Brain microvascular endothelial cell (primary cell): Measurements from ENCODE around the gene PRKAR1B.

Source experiments
- DNase-seq: peaks from one replicate; pipeline ENCODE4 v3.0.0-alpha.2; 2020
- H3K27ac ChIP-seq: fragments of 250-450 bp; sonication (Bioruptor Pico); 2 replicates; pipeline ENCODE4 v1.5.1; 2020; ENCODE audit warnings: mild to moderate bottlenecking, moderate library complexity
- H3K27me3 ChIP-seq: fragments of 250-450 bp; sonication (Bioruptor Pico); replicated peaks from 2 replicates; pipeline ENCODE4 v1.5.1; 2020; ENCODE audit warnings: mild to moderate bottlenecking
- H3K36me3 ChIP-seq: fragments of 250-450 bp; sonication (Bioruptor Pico); replicated peaks from 2 replicates; pipeline ENCODE4 v1.5.1; 2020; ENCODE audit warnings: mild to moderate bottlenecking
- H3K4me3 ChIP-seq: 2 replicates; pipeline ENCODE4 v1.5.1; 2011; ENCODE audit warnings: low read depth, mild to moderate bottlenecking, control low read depth, low read length, moderate library complexity
- in situ Hi-C: cut with HindIII; loops from 2 replicates; pipeline ENCODE4 v1.10.0; 2017; ENCODE audit warnings: low sequenced_read_pairs, low pct_ligation_motif_present
- TF ChIP-seq, protein P1 (sequence below): IDR thresholded peaks from 2 replicates; pipeline ENCODE4 v1.5.1; 2011; ENCODE audit warnings: low read depth, mild to moderate bottlenecking, moderate library complexity, low read length, control low read depth, inconsistent platforms; ENCODE audit errors: missing control alignments

Gene PRKAR1B

GRCh38 chr7:594920-595620 lies 132.0 kb downstream of the PRKAR1B start:
- TF ChIP-seq, protein P1, sequence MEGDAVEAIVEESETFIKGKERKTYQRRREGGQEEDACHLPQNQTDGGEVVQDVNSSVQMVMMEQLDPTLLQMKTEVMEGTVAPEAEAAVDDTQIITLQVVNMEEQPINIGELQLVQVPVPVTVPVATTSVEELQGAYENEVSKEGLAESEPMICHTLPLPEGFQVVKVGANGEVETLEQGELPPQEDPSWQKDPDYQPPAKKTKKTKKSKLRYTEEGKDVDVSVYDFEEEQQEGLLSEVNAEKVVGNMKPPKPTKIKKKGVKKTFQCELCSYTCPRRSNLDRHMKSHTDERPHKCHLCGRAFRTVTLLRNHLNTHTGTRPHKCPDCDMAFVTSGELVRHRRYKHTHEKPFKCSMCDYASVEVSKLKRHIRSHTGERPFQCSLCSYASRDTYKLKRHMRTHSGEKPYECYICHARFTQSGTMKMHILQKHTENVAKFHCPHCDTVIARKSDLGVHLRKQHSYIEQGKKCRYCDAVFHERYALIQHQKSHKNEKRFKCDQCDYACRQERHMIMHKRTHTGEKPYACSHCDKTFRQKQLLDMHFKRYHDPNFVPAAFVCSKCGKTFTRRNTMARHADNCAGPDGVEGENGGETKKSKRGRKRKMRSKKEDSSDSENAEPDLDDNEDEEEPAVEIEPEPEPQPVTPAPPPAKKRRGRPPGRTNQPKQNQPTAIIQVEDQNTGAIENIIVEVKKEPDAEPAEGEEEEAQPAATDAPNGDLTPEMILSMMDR = no peak
- DNase-seq = no peak
- H3K4me3 ChIP-seq = no peak overlapping the region
- H3K27me3 ChIP-seq = no peaks in the 10 kb centered on the region
- in situ Hi-C loops = no loop called here
- H3K27ac ChIP-seq = no peak overlapping the region
- no peaks in the 10 kb centered on the region for H3K36me3 ChIP-seq

DNA sequence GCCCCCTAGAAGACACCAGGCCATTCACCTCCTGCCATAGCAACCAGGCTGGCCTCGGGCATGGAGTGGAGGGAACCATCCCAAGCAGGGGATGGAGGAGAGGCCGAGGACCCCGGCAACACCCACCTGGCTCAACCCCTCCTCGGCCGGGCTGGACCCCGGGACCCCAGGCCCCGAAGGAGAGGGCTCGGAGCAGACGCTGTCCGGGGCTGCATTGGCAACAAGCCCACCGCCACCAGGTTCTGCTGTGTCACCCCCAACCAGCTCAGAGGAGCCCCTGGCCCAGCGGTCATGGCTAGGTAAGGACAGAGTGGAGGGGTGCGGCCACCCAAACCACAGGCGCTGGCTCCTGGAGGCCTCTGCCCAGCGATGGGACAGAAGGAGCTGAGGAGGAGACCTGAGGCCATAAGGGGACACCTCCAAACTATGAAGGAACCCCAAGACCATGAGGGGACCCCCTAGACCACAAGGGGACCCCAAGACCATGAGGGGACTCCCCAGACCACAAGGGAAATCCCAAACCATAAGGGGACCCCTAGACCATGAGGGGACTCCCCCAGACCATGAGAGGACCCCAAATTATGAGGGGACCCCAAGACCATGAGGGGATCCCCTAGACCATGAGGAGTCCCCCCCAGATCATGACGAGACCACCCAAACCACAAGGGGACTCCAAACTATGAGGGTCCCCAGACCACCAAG lies 132.7 kb downstream of the PRKAR1B start:
- in situ Hi-C loops = no loop called here
- Histone ChIP-seq H3K27me3 (no peaks in the 10 kb centered on the region), H3K36me3 (no peaks in the 10 kb centered on the region), H3K4me3 (no peak overlapping the region), H3K27ac (no peak overlapping the region)
- no peak for DNase-seq
- TF ChIP-seq, protein P1 = no peak

GRCh38 chr7:593324-594115 lies 133.6 kb downstream of the PRKAR1B start:
- TF ChIP-seq, protein P1 = no peak
- Histone ChIP-seq H3K27ac (no peak overlapping the region), H3K36me3 (no peaks in the 10 kb centered on the region), H3K27me3 (no peaks in the 10 kb centered on the region), H3K4me3 (no peak overlapping the region)
- in situ Hi-C loops = no loop called here
- DNase-seq = no peak

DNA sequence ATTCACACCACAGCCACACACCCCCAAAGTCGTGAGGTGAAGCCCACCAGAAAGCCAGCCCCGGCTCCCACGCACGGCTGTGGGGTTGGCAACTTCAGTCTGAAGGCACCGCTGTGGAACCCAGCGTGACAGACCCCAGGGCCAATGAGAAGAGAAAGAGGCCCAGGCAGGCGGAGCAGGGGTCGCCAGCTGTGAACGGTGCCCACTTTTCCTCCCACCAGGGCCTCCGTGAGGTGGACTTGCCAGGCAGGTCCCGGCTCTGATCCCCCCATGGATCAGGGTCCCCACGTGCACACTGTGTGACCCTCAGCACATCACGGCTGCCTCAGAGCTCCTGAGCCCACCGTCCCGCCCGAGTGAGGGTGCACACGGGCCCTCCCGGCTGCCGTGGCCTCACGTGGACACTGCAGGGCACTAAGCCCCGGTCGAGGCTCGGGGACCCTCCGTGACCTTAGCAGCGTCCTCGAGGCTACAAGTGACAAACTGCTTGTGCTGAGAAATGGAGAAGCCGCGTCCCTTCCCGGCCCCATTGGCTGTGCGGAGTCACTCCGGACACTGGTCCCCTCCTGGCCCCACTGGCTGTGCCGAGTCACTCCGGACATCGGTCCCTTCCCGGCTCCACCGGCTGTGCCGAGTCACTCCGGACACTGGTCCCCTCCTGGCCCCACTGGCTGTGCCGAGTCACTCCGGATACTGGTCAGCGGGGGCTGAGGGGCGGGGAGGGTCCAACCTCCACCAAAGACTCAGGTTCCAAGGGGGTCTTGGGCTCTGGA lies 135.0 kb downstream of the PRKAR1B start:
- in situ Hi-C loops = no loop called here
- Histone ChIP-seq H3K27me3 (no peaks in the 10 kb centered on the region), H3K36me3 (no peaks in the 10 kb centered on the region), H3K27ac (no peak overlapping the region), H3K4me3 (no peak overlapping the region)
- TF ChIP-seq, protein P1 = no peak
- DNase-seq = no peak

GRCh38 chr7:590731-591551 lies 136.1 kb downstream of the PRKAR1B start:
- in situ Hi-C loops = no loop called here
- TF ChIP-seq, protein P1 = no peak
- Histone ChIP-seq H3K36me3 (no peaks in the 10 kb centered on the region), H3K4me3 (no peak overlapping the region), H3K27me3 (no peaks in the 10 kb centered on the region), H3K27ac (no peak overlapping the region)
- no peak for DNase-seq
